PC-9 (cell line): ENCODE results near the gene LRIG2. TPM values are rescaled to one million over a fixed set of nuclear protein-coding genes. Genes with fewer than 3 reads are reported as not detected.
A peak's percentile ranks its signal among the peaks of the same experiment; 100 is the strongest.

Source experiments
- BruUV-seq: library from RNA; stranded (reverse); fragments of 400-500 nt; replicated peaks from 2 replicates; lab custom pipeline; 2021; lab: Mats Ljungman, UMichigan
- CTCF ChIA-PET: fragments of 300-600 bp; sonication (Branson Sonifier 250); formaldehyde crosslinking; loops from one replicate; lab custom pipeline; 2022; ENCODE audit warnings: antibody characterized with exemption; lab: Charles Lee
- POLR2A ChIA-PET: fragments of 300-600 bp; sonication (Branson Sonifier 250); formaldehyde crosslinking; loops from one replicate; lab custom pipeline; 2022; ENCODE audit warnings: antibody characterized with exemption; ENCODE audit not compliant: unreplicated experiment; lab: Charles Lee
- DNase-seq, 2 experiments: peaks; one replicate each; pipeline versions ENCODE4 v3.0.0 to v3.0.0-alpha.2; 2015 to 2022; ENCODE audit warnings: mixed read lengths in 1 of 2
- H2AFZ ChIP-seq: fragments of 200-600 bp; sonication (generic); 2 replicates; pipeline ENCODE4 v1.8.1; 2017; ENCODE audit warnings: antibody characterized with exemption
- H3F3A ChIP-seq: fragments of 200-600 bp; sonication (generic); 2 replicates; pipeline ENCODE4 v1.8.1; 2017; ENCODE audit warnings: antibody characterized with exemption, mild to moderate bottlenecking, low read depth; ENCODE audit not compliant: insufficient read depth
- H3K27ac ChIP-seq: fragments of 200-600 bp; sonication (generic); 2 replicates; pipeline ENCODE4 v1.6.1; 2016; ENCODE audit warnings: mixed run types
- H3K27me3 ChIP-seq: fragments of 200-600 bp; sonication (generic); 2 replicates; pipeline ENCODE4 v1.6.1; 2016; ENCODE audit warnings: low read depth, mixed run types; ENCODE audit not compliant: insufficient read depth
- H3K36me3 ChIP-seq: fragments of 200-600 bp; sonication (generic); 2 replicates; pipeline ENCODE4 v1.6.1; 2016; ENCODE audit warnings: low read depth, mixed run types
- H3K4me1 ChIP-seq: fragments of 200-600 bp; sonication (generic); replicated peaks from 2 replicates; pipeline ENCODE4 v1.6.1; 2016; ENCODE audit warnings: mixed run types; ENCODE audit not compliant: insufficient read depth
- H3K4me2 ChIP-seq: fragments of 200-600 bp; sonication (generic); 2 replicates; pipeline ENCODE4 v1.6.1; 2017; ENCODE audit warnings: mixed run types
- H3K4me3 ChIP-seq: fragments of 200-600 bp; sonication (generic); 2 replicates; pipeline ENCODE4 v1.6.1; 2016; ENCODE audit warnings: mixed run types
- H3K79me2 ChIP-seq: fragments of 200-600 bp; sonication (generic); 2 replicates; pipeline ENCODE4 v1.6.1; 2017; ENCODE audit warnings: low read depth, mixed run types
- H3K9me2 ChIP-seq: fragments of 200-600 bp; sonication (generic); 2 replicates; pipeline ENCODE4 v1.8.1; 2017; ENCODE audit warnings: mild to moderate bottlenecking; ENCODE audit not compliant: insufficient read depth
- H3K9me3 ChIP-seq: fragments of 200-600 bp; sonication (generic); 2 replicates; pipeline ENCODE4 v1.8.1; 2016; ENCODE audit warnings: low read depth; ENCODE audit not compliant: insufficient read depth
- H4K20me1 ChIP-seq: fragments of 200-600 bp; sonication (generic); 2 replicates; pipeline ENCODE4 v1.8.1; 2017; ENCODE audit not compliant: insufficient read depth
- EZH2 ChIP-seq: fragments of 200-600 bp; sonication (generic); IDR thresholded peaks from 2 replicates; pipeline ENCODE4 v1.8.0; 2017; ENCODE audit warnings: antibody characterized with exemption, low read depth
- intact Hi-C: fragments of 100-400 bp; cut with micrococcal nuclease; formaldehyde crosslinking; loops from one replicate; pipeline ENCODE4 v1.10.0; 2022; ENCODE audit not compliant: unreplicated experiment
- total RNA-seq: library from RNA; stranded (reverse); gene quantifications from 2 replicates; pipeline ENCODE4 v1.2.3, GENCODE V29; 2021
- TF ChIP-seq, protein P1 (sequence below): fragments of 200-600 bp; sonication (generic); conservative IDR thresholded peaks from 2 replicates; pipeline ENCODE4 v1.6.1; 2017; ENCODE audit warnings: mixed run types, antibody characterized with exemption, mild to moderate bottlenecking, moderate library complexity

LRIG2 gene
- total RNA-seq, 1 experiment from 2014 or later: 10.6 TPM

DNA sequence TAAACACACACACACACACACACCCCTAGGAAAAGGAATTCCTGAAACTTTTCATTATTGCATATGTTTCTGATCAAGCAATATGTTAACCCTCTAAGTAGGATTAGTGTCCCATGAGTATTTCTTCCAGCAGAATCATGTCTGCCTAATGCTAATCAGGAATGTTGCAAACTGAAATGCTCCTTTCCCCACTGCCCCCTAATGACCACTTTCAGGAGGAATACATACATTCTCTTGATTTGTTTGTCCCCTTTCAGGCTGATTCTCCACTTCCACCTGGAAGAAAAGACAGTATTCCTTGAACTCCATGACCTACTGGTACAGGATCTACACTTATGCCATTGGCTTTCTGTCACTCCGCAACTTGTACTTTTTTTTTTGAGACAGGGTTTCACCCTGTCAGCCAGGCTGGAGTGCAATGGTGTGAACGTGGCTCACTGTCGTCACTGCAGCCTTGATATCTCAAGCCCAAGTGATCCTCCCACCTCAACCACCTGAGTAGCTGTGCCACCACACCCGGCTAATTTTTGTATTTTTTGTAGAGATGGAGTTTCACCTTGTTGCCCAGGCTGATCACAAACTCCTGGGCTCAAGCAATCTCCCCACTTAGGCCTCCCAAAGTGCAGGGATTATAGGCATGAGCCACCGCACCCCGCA is 56.7 kb downstream of the LRIG2 start:
- no peak overlapping the region for H3K4me2 ChIP-seq
- H3K27me3 ChIP-seq: no peaks in the 10 kb centered on the region
- H3K9me3 ChIP-seq: no peaks in the 10 kb centered on the region
- H3K27ac ChIP-seq: no peak overlapping the region
- H3K4me3 ChIP-seq: no peak overlapping the region
- H3K4me1 ChIP-seq: no peaks in the 10 kb centered on the region
- H3K79me2 ChIP-seq: no peaks in the 10 kb centered on the region
- H3K36me3 ChIP-seq: peaks cover 18% of the 10 kb centered on the region
- no peak overlapping the region for H2AFZ ChIP-seq
- H4K20me1 ChIP-seq: no peaks in the 10 kb centered on the region; the same call in 1 of the 2 replicates
- H3K9me2 ChIP-seq: no peaks in the 10 kb centered on the region
- no peak for TF ChIP-seq EZH2
- TF ChIP-seq, protein P1, sequence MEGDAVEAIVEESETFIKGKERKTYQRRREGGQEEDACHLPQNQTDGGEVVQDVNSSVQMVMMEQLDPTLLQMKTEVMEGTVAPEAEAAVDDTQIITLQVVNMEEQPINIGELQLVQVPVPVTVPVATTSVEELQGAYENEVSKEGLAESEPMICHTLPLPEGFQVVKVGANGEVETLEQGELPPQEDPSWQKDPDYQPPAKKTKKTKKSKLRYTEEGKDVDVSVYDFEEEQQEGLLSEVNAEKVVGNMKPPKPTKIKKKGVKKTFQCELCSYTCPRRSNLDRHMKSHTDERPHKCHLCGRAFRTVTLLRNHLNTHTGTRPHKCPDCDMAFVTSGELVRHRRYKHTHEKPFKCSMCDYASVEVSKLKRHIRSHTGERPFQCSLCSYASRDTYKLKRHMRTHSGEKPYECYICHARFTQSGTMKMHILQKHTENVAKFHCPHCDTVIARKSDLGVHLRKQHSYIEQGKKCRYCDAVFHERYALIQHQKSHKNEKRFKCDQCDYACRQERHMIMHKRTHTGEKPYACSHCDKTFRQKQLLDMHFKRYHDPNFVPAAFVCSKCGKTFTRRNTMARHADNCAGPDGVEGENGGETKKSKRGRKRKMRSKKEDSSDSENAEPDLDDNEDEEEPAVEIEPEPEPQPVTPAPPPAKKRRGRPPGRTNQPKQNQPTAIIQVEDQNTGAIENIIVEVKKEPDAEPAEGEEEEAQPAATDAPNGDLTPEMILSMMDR: no peak
- DNase-seq: peak in 1 of 2 experiments; percentile 8
- BruUV-seq: no TSS peak
- ChIA-PET POLR2A (interaction anchor here (0.6 kb wide), 1 partner anchor 462 kb away, joined by 3 read pairs; no protein-coding TSS in a partner anchor), CTCF (interaction anchor here (0.6 kb wide), 1 partner anchor 564 kb away, joined by 3 read pairs; no protein-coding TSS in a partner anchor)
- peaks cover 11% of the 10 kb centered on the region for H3F3A ChIP-seq
- intact Hi-C loops: no loop called here

GRCh38 chr1:113133038-113133437 is 60.0 kb downstream of the LRIG2 start:
- Histone ChIP-seq H4K20me1 (no peaks in the 10 kb centered on the region), H3K36me3 (no peaks in the 10 kb centered on the region), H3K79me2 (no peaks in the 10 kb centered on the region), H3K4me3 (no peak overlapping the region), H3K27me3 (no peaks in the 10 kb centered on the region), H2AFZ (no peak overlapping the region), H3K4me1 (no peaks in the 10 kb centered on the region), H3F3A (peaks cover 9% of the 10 kb centered on the region; the same call in 1 of the 2 replicates), H3K9me2 (no peaks in the 10 kb centered on the region), H3K4me2 (no peak overlapping the region), H3K9me3 (no peaks in the 10 kb centered on the region), H3K27ac (no peak overlapping the region)
- ChIA-PET POLR2A (no interaction called here), CTCF (interaction anchor here (0.7 kb wide), 1 partner anchor 19 kb away, joined by 3 read pairs; no protein-coding TSS in a partner anchor)
- no peak for TF ChIP-seq EZH2
- TF ChIP-seq, protein P1: no peak
- intact Hi-C loops: no loop called here
- BruUV-seq: no TSS peak
- DNase-seq: no peak

DNA sequence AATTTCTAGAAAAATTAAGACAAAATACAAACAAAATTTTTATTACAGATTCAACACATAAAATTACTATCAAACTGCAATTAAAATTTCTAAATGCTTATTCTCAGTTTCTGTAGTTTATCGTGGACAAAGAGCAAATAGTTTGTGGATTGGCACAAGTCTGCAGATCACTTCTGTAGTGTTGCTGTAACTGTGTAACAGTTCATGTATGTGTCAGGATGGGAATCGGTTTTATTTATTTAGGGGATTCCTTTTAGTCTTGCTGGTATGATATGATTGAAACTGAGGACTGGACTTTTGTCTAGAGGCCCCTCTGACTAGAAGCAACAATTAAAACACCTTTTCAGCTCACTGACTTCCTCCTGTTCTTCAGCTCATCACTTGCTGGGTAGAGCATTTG is 60.8 kb downstream of the LRIG2 start:
- no peaks in the 10 kb centered on the region for H3K79me2 ChIP-seq
- H3K36me3 ChIP-seq: no peaks in the 10 kb centered on the region
- BruUV-seq: no TSS peak
- H3K4me3 ChIP-seq: no peak overlapping the region
- no peaks in the 10 kb centered on the region for H3K9me3 ChIP-seq
- H4K20me1 ChIP-seq: no peaks in the 10 kb centered on the region
- no peak overlapping the region for H3K27ac ChIP-seq
- peaks cover 5% of the 10 kb centered on the region; the same call in 1 of the 2 replicates for H3F3A ChIP-seq
- no peaks in the 10 kb centered on the region for H3K9me2 ChIP-seq
- intact Hi-C loops: no loop called here
- no peaks in the 10 kb centered on the region for H3K27me3 ChIP-seq
- ChIA-PET CTCF (no interaction called here), POLR2A (no interaction called here)
- peak in 1 of 2 experiments; percentile 29 for DNase-seq
- H3K4me1 ChIP-seq: no peaks in the 10 kb centered on the region
- no peak overlapping the region for H2AFZ ChIP-seq
- no peak overlapping the region for H3K4me2 ChIP-seq
- TF ChIP-seq, protein P1: no peak
- TF ChIP-seq EZH2: no peak
